ENCODE results near the gene ZNF500.
A peak's percentile ranks its signal among the peaks of the same experiment; 100 is the strongest.

ZNF500 gene

DNA sequence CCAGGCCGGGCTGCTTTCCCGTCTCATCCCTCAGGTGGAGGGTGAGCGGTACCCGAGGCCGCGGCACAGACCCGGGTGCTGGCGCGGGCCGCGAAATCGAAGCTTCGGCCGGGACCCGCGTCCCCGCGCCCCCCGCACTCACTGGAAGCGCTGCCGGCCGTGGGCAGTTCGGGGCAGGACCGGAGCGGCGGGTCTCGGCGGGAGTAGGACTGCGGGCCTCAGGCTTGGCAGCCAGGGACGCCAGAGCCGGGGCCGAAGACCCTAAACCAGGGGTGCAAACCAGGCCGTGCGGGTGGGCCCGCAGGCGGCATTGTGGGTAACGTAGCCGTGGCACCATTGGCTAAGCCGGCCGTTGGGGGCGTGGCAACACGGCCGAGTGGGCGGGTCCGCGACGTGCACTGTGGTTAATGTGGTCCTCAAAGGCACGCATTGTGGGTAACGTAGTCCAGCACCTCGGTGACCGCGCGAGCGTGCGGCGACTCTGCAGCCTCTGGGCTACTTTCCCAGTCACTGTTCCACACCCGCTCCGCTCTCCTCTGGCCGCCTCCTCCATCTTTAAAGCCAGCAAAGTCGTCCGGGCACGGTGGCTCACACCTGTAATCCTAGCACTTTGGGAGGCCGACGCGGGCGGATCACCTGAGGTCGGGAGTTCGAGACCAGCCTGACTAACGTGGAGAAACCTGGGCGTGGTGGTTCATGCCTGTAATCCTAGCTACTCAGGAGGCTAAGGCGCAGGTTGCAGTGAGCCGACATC lies at the start of gene ZNF500:
ZNF500 (minus strand) TSS at position 288 of the 754 bp plus-strand sequence. CDS start 1,184 bp downstream, outside the sequence.
- DNase-seq (peak; percentile 98), ATAC-seq (peak; percentile 78)
- Mint-ChIP-seq H3K27me3 (no peaks in the 10 kb centered on the region), H3K36me3 (ENCODE audit: low read depth) (no peaks in the 10 kb centered on the region), H3K4me1 (peaks cover 23% of the 10 kb centered on the region), H3K9me3 (no peaks in the 10 kb centered on the region), H3K4me3 (peak within 1 kb of the TSS; percentile 85), H3K27ac (peak within 1 kb of the TSS; percentile 88)

DNA sequence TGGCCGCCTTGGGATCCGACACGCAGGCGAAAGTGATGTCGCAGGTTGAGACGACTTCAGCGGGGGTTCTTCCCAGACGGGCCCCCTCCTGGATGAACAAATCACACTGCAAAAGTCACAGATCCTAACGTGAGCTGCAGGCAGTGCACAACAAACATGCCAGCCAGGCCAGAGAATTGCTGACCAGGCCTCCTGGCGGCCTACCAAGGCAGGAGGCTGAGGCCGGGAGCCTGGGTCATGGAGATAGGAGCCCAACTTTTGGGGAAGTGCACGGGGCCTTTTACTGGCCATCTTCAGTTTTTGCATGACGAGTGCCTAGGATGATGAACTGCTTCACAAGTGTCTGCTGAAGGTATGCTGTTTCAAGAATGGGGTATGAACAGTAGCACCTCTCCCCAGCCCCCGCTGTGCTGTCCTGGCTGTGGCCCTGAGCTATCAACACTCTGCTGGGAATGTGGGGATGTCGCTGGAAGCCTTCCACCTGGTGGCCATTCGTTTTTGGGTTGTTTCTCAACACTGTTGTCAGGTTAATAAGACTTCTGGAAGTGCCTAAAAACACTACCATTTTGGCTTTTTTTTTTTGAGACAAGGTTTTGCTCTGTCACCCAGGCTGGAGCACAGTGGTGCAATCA lies 47.7 kb upstream of the ZNF500 start:
- Mint-ChIP-seq H3K4me3 (no peak overlapping the region), H3K36me3 (ENCODE audit: low read depth) (peaks cover 39% of the 10 kb centered on the region), H3K27ac (no peak overlapping the region), H3K9me3 (no peaks in the 10 kb centered on the region), H3K4me1 (no peaks in the 10 kb centered on the region), H3K27me3 (no peaks in the 10 kb centered on the region)
- ATAC-seq: no peak
- no peak for DNase-seq

GRCh38 chr16:4814046-4814445 lies 47.1 kb upstream of the ZNF500 start:
- H3K4me1 Mint-ChIP-seq: no peaks in the 10 kb centered on the region
- H3K4me3 Mint-ChIP-seq: no peak overlapping the region
- H3K9me3 Mint-ChIP-seq: no peaks in the 10 kb centered on the region
- no peak overlapping the region for H3K27ac Mint-ChIP-seq
- no peaks in the 10 kb centered on the region for H3K27me3 Mint-ChIP-seq
- DNase-seq (no peak), ATAC-seq (no peak)
- peaks cover 36% of the 10 kb centered on the region for H3K36me3 Mint-ChIP-seq (ENCODE audit: low read depth)

GRCh38 chr16:4813251-4814003 lies 46.5 kb upstream of the ZNF500 start:
- Mint-ChIP-seq H3K9me3 (no peaks in the 10 kb centered on the region), H3K36me3 (ENCODE audit: low read depth) (peaks cover 39% of the 10 kb centered on the region)

GRCh38 chr16:4811773-4812172 lies 44.8 kb upstream of the ZNF500 start:
- ATAC-seq (no peak), DNase-seq (no peak)
- H3K4me1 Mint-ChIP-seq: no peaks in the 10 kb centered on the region
- no peak overlapping the region for H3K4me3 Mint-ChIP-seq
- H3K36me3 Mint-ChIP-seq (ENCODE audit: low read depth): peaks cover 39% of the 10 kb centered on the region
- H3K27ac Mint-ChIP-seq: no peak overlapping the region
- no peaks in the 10 kb centered on the region for H3K27me3 Mint-ChIP-seq
- H3K9me3 Mint-ChIP-seq: no peaks in the 10 kb centered on the region

More at GRCh38 chr16:4813251-4814003, 46.5 kb upstream of the ZNF500 start:
- DNase-seq: no peak
- Mint-ChIP-seq H3K4me3 (no peak overlapping the region), H3K27me3 (no peaks in the 10 kb centered on the region), H3K27ac (no peak overlapping the region), H3K4me1 (no peaks in the 10 kb centered on the region)
- no peak for ATAC-seq

DNA sequence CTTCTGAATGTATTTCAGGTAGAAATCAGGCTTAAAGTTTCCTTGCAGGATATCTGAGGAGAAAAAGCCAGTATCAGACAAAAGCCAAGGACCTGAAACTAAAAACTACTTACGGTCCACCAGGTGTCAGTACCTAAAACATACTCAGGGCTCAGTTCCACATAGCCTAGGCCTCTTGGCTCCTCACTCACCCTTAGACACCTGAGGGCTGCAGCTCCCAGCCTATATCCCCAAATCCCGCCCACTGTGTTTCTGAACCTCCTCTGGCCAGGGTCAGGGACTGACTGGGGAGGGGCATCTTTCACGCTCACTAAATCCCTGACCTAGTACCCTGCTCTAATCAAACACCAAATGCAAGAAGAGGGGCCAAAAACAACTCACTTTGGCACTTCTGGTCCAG lies 44.3 kb upstream of the ZNF500 start:
- H3K27me3 Mint-ChIP-seq: no peaks in the 10 kb centered on the region
- peaks cover 39% of the 10 kb centered on the region for H3K36me3 Mint-ChIP-seq (ENCODE audit: low read depth)
- no peak overlapping the region for H3K4me3 Mint-ChIP-seq
- peak; percentile 15 for ATAC-seq
- H3K27ac Mint-ChIP-seq: no peak overlapping the region
- no peaks in the 10 kb centered on the region for H3K9me3 Mint-ChIP-seq
- no peaks in the 10 kb centered on the region for H3K4me1 Mint-ChIP-seq
- no peak for DNase-seq

DNA sequence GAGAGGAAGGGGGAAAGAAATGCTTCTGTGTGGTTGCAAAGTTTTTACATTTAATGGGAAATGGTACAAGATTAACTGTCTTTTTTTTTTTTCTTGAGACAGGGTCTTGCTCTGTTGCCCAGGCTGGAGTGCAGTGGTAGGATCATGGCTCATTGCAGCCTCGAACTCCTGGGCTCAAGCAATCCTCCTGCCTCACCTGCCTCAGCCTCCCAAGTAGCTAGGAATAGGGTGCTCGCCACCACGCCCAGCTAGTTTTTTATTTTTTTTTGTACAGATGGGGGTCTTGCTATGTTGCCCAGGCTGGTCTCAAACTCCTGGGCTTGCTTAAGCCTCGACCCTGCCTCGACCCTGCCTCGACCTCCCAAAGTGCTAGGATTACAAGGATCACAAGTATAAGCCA lies 39.3 kb upstream of the ZNF500 start:
- no peaks in the 10 kb centered on the region for H3K4me1 Mint-ChIP-seq
- no peaks in the 10 kb centered on the region for H3K27me3 Mint-ChIP-seq
- peaks cover 22% of the 10 kb centered on the region for H3K36me3 Mint-ChIP-seq (ENCODE audit: low read depth)
- H3K9me3 Mint-ChIP-seq: no peaks in the 10 kb centered on the region
- no peak overlapping the region for H3K4me3 Mint-ChIP-seq
- no peak for ATAC-seq
- no peak for DNase-seq
- H3K27ac Mint-ChIP-seq: no peak overlapping the region

DNA sequence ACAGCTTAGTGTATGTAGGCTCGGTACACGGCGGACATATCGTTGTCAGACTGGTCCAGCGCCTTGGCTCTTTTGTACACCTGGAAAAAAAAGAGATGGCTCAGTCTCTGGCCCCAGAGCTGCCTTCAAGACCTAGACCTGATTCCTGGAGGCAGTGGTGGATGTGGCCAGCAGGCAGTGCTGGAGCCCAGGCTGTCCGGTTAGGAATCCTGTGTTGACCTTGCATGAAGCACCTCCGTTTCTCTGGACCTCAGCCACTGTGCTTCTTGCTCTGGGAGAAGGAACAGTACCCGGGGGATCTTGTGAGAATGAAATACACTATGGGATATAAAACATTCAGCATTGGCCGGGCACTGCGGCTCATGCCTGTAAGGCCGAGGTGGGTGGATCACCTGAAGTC lies 38.3 kb upstream of the ZNF500 start:
- Mint-ChIP-seq H3K4me3 (no peak overlapping the region), H3K9me3 (no peaks in the 10 kb centered on the region), H3K27ac (no peak overlapping the region), H3K36me3 (ENCODE audit: low read depth) (peaks cover 22% of the 10 kb centered on the region), H3K4me1 (peaks cover 6% of the 10 kb centered on the region), H3K27me3 (no peaks in the 10 kb centered on the region)
- no peak for ATAC-seq
- DNase-seq: no peak

GRCh38 chr16:4803898-4804762 lies 37.2 kb upstream of the ZNF500 start:
- peaks cover 22% of the 10 kb centered on the region for H3K36me3 Mint-ChIP-seq (ENCODE audit: low read depth)
- no peak for ATAC-seq
- H3K27me3 Mint-ChIP-seq: no peaks in the 10 kb centered on the region
- peaks cover 7% of the 10 kb centered on the region for H3K4me1 Mint-ChIP-seq
- no peaks in the 10 kb centered on the region for H3K9me3 Mint-ChIP-seq
- no peak overlapping the region for H3K27ac Mint-ChIP-seq
- no peak overlapping the region for H3K4me3 Mint-ChIP-seq
- no peak for DNase-seq

GRCh38 chr16:4803401-4803844 lies 36.5 kb upstream of the ZNF500 start:
- Mint-ChIP-seq H3K9me3 (no peaks in the 10 kb centered on the region), H3K36me3 (ENCODE audit: low read depth) (peaks cover 19% of the 10 kb centered on the region), H3K27me3 (no peaks in the 10 kb centered on the region), H3K4me1 (peaks cover 7% of the 10 kb centered on the region), H3K27ac (no peak overlapping the region), H3K4me3 (peak overlapping the region; percentile 75)
- ATAC-seq (no peak), DNase-seq (no peak)

- H3K4me1 Mint-ChIP-seq: peaks cover 7% of the 10 kb centered on the region
- peaks cover 19% of the 10 kb centered on the region for H3K36me3 Mint-ChIP-seq (ENCODE audit: low read depth)
- no peaks in the 10 kb centered on the region for H3K9me3 Mint-ChIP-seq
- no peaks in the 10 kb centered on the region for H3K27me3 Mint-ChIP-seq
- H3K27ac Mint-ChIP-seq: no peak overlapping the region
- peak overlapping the region; percentile 75 for H3K4me3 Mint-ChIP-seq
- DNase-seq (peak; percentile 91), ATAC-seq (peak; percentile 98)
These were observed 35.8 kb upstream of the ZNF500 start for GRCh38 chr16:4802659-4803287.

GRCh38 chr16:4801962-4802658 lies 35.1 kb upstream of the ZNF500 start, which contains the start of gene ROGDI:
ROGDI (minus strand) TSS chr16:4802633; CDS start chr16:4802571, 62 bp downstream.
- peak; percentile 69 for DNase-seq
- Mint-ChIP-seq H3K9me3 (no peaks in the 10 kb centered on the region), H3K27me3 (no peaks in the 10 kb centered on the region), H3K4me1 (peaks cover 7% of the 10 kb centered on the region), H3K27ac (no peak within 1 kb of the TSS), H3K36me3 (ENCODE audit: low read depth) (peaks cover 13% of the 10 kb centered on the region), H3K4me3 (peak within 1 kb of the TSS; percentile 75)
- ATAC-seq: peak; percentile 44
